ENCODE data around the gene KAT2B.

DNA sequence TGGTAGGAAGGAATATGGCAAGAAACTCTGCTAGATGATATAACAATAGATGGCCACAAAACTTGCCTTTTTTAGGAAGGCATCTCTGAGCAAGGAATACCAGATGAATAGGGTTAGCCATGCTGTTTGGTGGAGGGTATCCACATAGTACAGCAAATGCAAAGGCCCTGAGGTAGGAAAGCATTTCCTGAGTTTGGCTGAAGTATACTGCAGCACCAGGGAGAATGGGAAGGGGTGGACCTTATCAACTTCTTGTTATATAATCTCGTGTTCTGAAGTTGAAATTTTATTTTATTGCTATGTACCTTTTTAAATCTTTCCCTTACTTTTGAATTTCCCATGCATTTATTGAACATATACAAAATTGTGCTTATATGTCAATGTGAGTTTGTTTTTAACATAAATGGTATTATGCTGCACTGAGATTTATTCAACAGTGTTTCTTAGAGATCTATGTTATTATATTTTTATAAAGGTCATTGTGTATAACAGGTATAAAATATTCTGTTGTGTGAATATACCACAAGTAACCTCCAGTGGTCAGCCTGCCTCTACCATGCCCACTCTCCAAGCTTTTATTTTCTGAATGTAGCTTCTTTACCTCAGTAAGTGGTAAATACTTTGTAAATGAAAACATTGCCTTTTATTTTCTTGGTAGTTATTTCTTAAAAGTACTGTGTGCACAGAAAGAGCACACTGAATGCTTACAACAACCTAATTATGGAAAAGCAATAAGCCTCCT, 2.8 kb upstream of the KAT2B start:
- TF ChIP-seq, protein P1, sequence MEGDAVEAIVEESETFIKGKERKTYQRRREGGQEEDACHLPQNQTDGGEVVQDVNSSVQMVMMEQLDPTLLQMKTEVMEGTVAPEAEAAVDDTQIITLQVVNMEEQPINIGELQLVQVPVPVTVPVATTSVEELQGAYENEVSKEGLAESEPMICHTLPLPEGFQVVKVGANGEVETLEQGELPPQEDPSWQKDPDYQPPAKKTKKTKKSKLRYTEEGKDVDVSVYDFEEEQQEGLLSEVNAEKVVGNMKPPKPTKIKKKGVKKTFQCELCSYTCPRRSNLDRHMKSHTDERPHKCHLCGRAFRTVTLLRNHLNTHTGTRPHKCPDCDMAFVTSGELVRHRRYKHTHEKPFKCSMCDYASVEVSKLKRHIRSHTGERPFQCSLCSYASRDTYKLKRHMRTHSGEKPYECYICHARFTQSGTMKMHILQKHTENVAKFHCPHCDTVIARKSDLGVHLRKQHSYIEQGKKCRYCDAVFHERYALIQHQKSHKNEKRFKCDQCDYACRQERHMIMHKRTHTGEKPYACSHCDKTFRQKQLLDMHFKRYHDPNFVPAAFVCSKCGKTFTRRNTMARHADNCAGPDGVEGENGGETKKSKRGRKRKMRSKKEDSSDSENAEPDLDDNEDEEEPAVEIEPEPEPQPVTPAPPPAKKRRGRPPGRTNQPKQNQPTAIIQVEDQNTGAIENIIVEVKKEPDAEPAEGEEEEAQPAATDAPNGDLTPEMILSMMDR (conservative IDR thresholded peaks at IDR 0.05) = 0 out of 2 replicates have a peak, but pooled peaks have one; percentile 17
- TF ChIP-seq EZH2 (IDR thresholded peaks at IDR 0.05; ENCODE audit: low read depth) = no peak

Measured in PC-9 (cell line).